GM19395 (cell line): ENCODE results near the gene TENM4.

ENCODE experiments used
- ATAC-seq: cut with Tn5 transposase; IDR thresholded peaks from one replicate; pipeline ENCODE4 v1.9.1; 2021; ENCODE audit warnings: mild to moderate bottlenecking, moderate library complexity; ENCODE audit not compliant: unreplicated experiment

The TENM4 gene

DNA sequence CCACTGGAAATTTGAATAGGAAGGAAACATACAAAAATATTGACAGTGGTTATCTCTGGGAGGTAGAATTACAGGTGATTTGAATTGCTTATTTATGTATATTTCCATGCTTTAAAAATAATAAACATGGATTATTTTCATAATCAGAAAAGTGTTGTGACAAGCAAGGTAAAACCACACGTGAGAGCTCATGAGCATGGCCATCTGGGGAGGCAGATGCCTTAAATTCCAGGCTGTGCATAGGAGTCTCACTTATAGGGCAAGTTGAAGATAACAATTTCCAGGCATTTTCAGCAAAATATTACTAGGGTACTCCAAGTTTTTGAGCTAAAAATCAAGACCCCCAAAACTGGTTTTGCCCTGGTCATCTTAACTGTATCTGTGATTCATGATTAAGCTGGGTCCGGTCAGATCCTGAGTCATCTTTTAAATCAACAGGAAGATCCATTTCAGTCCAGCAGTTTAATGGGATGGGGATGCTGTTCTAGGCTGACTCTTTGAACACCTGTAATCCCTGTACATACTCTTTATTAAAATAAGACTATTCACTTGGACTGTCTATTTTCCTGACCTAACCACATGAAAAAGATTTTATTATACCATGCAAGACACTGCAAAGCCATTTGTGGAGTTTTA is 750.4 kb downstream of the TENM4 start:
- ATAC-seq = no peak

DNA sequence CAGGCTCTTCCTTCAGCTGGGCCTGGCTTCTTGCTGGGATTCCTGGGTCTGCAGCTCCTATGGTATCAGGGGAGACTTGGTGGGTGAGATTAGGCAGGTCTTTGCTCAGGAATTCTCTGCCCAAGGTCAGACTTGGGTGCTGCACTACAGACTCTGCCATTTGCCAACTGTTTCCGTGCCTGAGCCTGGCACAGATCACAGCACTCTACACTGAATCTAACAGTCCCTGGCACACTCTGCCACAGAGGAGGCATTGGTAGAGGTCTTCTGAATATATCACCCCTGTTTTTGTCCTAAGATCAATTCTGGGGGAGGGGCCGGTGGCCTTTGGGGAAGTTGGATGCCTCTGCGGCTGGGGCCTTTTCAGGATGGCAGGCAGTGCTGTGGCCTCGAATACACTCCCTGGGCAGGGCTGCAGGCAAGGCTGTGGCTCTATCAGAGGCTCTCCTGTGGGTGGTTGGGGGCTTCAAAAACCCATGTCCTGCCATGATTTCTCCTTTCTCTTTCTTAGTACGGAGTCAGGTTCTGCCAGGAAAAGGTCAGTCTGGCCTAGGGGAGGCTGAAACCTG is 751.2 kb downstream of the TENM4 start:
- no peak for ATAC-seq

DNA sequence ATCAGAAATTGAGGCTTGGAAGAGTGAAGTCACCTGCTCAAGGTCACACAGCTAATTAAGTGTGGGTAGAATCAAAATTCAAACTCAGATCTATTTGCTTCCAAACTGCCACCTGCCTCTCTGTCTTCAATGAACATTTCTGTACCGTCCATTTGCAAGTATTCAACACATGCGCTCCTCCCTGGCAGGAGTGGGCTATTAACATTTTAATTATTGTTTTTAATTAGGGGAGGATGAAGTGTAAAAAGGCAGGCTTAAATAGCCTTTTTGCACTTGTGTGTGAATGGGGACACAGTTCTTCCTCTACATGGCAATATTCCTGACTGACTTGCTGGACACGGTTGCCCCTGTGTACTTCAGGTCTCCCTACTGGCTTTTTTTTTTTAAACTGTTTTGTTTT is 751.7 kb downstream of the TENM4 start:
- no peak for ATAC-seq

DNA sequence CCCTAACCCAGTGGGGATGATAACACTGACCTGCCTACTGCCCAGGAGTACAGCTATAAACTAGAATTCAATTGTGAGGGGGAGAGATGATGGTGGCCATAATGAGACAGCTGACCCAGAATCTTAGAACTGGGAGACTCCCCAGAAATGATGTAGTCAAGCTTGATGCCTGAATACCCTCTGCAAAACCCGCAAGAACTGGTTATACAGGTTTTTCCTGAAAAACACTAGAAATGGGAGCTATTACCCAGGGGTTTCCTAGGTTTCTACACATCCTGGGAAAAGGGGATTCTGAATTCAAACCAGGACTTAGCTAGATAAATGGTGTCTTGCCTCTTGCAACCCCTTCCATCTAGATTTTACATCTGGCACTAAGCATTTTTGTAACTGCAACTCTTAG is 752.4 kb downstream of the TENM4 start:
- ATAC-seq = no peak

DNA sequence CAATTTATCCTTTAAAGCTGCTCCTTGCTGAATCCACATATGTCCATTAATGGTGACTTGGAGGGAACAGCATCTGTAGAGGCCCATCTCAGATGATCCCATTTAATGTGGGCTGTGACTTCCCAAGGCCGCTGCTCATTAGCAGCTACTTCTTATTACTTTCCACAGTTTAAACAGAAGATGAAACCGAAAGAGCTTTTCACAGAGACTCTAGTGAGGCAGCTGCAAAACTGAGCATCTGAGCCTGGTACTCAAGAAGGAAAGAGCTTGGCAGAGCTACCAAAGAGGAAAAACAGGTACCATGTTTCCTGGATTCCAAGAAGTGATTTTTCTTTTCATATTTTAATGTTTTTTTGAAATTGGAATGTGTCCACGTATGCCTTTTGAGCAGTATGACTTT is 755.7 kb downstream of the TENM4 start:
- no peak for ATAC-seq

DNA sequence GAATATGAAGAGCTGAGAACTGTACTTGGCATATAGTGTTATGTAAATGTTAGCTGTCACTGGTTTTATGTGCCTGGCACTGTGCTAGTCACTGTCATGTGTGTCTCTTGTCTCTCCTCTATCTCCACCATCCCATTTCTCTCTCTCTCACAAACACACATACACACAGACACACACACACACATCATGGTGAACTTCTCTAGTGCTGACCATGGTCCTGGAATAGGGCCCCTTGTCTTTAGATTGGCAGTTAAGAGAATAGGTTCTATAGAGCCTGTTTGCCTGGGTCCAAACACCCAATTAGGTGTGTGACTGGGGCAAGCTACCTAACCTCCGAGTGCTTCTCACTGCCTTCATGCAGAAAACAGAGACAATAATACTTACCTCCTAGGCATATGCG is 756.5 kb downstream of the TENM4 start:
- ATAC-seq = no peak

DNA sequence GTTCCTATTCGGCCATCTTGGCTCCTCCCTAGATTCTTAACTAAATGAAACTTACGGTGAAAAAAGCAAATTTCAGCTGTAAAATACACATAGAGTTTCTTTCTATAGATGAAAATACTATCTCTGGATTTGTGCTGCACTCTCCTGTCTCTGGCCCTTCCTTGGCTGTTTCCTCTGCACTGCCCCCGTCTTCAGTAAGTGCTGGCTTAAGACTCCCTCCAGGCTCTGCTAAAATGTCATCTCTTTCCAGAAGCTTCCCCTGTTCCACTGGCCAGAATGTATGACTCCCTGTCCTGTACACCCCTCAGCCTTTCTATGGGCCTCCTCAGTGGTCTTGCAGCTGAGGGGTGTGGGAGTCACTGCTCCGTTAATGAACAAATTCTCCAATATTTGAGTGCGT is 757.1 kb downstream of the TENM4 start:
- no peak for ATAC-seq

DNA sequence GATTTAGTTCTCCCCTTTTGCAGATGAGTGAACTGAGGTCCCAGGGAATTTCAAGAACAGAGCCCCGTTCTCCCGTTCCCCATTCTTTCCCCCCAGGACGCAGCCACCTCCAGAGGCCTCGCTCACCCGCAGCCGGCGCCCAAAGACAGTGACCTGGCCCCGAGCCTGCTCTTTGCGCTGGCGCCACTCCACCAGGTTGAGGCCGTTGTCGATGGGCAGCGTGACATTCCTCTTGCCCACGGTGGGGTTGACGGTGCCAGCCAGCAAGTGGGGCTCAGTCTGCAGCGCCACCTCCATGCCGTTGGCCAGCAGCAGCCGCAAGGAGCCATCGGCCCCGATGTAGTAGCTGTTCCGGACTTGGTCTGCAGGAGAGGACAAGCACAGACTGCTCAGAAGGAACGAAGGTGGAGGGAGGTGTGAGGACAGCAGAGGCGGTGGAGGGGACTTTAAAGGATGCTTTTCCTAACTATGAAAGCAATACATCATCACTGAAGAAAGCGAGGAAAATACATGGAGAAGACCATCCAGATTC is 764.7 kb downstream of the TENM4 start:
- no peak for ATAC-seq

DNA sequence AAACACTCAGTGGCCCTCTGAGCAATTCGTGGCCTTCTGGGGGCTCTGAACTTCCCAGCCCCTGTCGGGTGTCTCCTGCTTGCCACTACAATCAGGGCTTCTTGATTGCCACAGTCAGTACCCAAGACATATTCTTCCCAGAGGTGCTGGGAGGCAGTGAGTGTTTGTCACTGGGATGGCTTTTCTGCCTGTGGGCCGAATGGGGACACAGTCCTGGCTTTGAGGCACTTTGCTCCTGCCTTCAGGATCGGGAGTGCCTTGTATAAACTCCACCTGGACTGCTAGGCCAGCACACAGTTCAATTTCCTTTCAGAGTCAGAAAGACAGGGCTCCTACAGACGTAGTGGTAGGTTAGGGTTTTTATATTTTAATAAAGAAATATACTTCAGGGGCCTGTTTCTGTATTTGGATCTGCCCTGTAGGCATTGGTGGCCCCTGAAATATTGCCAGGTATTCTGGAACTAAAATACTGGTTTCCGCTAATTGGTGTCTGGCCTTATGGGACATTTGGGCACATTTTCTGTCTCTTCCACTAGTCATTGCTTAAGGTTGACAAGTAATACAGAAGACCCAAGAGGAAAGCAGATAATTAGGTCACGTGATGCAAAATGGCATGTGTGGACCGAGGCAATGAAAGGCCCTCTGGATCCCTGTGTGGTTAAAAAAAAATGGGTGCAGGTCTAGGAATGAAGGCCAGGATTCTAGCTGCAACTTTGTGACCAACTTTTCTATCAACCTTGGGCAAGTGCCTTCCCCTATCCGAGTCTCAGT is 767.8 kb downstream of the TENM4 start:
- no peak for ATAC-seq

DNA sequence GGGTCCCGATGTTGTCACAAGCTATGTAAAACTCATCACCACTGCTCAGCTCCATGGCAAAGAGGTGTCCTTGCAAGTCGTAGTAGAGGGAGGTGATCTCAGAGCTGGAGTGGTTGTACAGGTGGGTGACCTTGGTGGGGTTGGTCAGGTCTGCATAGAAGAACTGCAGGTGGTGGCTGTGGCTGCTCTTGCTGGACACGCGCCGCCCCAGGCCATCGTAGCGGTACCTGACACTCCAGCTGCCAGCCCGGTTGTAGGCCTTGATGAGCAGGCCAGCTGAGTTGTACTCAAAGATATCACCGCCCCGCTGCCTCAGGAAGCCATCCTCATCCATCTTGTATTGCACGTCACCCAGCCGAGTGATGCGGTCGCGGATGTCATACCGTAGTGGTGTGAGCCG is 771.6 kb downstream of the TENM4 start:
- ATAC-seq = no peak

DNA sequence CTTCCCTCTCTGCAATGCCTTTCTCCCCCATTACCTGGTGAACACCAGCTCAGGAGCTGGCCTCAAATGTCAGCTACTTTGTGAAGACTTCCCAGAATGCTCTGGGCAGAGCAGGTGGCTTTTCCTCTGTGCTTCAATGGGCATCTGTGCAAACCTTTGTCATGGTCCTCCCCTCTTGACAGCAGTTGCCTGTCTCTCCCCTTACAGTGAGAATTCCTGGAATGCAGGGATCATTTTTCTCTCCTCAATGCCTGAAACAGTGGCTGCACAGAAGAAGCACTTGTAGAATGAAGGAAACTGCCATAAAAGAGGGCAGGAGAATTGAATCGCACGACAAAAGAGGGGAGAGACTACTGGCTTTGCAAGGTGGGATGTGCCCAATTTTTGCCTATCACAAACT is 773.4 kb downstream of the TENM4 start:
- ATAC-seq = no peak

DNA sequence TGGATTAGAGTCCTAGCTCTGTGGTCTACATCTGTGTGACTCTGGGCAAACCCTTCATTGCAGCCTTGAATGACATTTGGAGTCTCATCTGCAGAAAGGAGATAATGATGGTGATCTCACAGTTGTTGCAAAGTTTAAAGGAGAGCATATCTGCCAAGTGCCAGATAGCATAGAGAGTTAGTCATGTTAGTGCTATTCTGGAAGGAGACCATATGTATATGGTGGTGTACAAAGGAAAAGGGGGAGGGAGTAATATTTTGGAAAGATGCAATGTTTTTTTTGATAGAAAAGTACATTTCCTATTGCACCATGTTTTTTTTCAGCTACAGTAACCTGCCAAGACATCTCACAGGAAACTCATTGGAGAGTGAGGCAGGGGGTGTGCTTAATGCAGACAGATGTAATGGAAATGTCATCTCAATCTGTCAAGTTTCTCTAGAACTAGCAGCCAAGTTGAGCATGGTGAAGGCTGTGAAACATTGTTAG is 774.1 kb downstream of the TENM4 start:
- ATAC-seq = no peak

DNA sequence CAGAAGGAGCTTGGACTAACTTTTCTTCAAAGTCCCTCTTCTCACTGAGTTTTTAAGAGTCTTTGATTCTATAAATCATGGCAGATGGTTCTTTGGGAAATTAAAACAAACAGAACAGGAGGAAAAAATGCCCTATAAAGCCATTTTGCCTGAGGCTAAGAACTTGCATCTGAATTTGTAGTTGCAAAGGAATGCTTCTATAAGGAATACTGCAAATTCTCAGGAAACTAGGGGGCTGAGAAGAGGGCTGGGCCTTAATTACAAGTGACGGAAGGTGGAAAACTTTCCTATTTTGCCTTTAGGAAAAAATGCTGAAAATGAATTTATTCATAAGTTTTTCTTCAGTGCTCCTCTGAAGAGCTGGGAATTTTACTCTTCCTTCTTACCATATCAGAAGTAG is 776.2 kb downstream of the TENM4 start:
- ATAC-seq = no peak

DNA sequence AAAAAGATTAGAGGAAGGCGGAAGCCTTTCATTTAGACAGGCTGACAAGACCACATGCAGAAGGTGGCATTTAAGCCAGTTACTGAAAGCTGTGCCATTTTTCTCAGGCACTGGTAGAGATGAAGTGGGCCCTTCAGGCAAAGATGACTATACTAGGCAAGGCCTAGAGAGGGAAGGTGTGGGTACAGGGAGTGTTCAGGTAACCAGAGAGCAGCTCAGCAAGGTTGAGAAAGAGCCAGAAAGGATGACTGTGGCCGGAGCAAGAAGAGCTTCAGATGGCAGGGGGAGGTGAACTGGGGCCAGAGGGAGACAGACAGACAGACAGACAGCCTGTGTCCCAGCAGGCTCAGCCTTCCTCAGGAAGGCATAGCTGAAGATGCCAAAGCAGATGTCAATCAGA is 778.0 kb downstream of the TENM4 start:
- no peak for ATAC-seq

DNA sequence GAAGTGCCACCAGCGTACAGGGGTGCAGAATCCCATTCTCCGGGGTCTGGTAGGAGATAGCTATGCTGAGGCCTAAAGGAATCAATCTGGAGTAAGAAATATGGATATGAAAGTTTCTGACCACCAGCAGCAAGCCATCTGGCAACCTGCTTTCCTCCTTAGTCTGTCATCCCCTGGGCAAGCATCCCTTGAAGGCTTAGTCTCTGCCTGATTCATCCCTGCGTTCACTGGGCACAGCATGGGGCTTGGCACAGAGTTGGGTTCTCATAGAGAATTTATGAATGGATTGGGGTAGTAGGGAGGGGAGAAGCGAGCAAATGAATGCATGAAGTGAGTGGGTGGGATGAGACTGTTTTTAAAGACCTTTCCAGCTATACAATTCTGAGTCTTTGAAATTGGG is 780.4 kb downstream of the TENM4 start:
- no peak for ATAC-seq

DNA sequence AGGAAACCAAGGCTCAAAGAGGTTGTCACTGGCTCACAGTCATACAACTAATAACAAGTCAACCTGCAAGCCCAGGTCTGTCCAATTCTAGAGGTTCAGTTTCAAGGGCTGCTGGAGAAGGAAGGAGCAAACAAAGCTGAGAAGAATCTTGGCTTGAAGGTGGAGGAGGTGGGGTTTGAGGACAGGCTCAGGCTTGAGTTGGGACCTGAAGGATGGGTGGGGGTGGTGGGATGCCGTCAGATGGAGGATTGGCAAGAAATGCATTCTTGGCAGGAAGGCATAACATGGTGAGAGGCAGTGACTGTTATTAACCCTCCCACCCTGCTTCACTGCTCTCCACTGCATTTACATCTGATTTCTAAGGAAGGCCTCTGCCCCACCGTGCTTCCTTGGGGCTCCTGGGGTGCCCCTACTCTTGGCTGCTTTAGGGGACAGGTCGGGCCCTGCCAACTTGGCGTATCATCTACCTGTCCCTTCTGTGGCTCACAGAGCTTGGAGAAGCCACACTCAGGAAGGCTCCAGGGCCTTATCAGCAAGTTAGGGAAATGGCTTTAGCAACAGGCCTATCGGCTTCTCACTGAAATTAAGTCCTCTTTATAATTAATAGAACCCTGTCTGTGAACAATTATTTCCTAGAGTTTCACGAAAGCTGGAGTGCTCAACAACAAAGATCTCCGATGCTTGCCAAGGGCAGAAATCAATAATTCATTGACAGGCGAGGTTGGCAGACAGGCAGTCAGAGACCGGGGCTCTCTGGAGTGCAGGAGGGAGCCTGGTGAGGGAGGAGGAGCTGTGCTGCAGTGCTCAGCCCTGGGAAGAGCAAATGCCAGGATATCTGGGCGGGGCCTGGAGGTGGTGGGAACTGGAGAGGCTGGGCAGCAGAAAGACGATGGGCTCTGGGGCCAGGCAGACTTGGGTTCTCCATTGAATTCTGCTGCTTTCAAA is 781.2 kb downstream of the TENM4 start:
- ATAC-seq = no peak

DNA sequence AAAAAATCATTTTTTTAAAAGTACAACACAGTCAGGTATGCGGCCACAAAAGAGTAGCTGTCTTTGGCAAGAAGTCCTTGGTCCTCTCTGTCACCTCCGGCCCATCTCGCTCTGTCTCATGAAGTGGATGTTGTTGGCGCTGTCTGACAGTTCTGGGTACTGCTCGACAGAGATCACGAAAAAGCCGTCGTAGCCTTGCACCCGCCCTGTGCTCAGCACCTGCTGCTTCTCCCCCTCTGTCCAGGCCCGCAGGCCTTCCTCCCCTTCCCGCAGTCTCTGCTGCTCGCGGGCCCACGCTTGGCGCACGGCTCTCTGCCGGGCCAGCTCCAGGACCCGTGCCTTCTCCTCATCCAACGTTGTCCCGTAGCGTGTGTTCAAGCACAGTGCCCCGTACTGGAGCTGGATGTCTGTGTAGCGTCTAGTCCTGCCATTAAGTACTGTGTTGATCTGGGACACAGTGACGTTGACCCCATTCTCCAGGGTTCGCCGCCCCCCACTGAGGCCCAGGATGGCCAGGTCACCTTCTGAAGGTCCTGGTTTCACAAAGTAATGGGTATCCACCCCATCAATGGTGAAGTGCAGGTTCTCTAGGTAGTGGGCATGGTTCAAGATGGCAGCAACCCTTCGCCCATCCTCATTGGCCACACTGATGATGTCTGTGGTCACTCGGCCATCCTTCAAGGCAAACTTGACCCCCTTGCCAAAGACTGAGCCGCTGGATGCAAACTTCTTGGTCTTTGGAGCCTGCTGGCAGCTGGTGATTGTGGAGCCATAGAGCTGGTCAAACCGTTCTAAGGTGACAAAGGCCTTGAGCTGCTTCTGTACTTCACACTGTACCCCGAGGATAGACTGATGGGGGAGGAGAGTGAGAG is 782.6 kb downstream of the TENM4 start:
- ATAC-seq = no peak

DNA sequence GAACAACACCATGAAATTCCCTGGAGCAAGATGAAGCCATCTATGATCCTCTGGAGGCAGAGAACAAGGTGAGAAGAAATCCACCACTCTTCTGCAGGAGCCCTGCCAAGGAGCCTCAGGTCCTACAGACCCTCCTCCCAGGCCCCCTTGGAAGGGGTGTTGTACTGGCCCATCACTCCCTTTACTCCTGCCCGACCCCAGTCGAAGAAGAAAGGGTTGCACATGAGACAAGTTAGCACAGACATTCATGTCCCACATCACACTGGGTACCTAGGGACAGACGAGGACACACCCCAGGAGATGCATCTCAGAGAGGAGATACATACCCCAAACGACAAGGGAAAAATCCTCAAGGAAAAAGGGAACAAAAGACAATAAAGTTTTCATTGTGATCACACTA is 783.4 kb downstream of the TENM4 start:
- ATAC-seq = no peak

DNA sequence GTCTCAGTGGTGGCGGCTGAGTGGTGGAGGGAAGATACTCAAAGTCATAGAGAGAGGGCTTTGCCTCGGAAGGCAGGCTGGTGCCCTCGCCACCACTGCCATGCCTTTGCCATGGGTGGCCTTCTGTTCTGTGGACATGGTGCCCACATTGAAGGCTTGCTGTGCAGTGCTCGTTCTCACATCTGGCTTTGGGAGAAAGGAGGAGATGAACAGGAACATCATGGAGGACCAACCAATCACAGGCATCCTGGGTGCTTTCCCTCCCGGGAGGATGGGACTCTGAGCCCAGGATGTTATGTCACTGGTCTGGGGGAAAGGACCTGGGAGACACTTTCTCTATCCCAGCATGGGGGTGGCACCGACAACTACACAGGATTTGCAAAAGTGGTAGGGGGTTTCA is 783.8 kb downstream of the TENM4 start:
- ATAC-seq = no peak

DNA sequence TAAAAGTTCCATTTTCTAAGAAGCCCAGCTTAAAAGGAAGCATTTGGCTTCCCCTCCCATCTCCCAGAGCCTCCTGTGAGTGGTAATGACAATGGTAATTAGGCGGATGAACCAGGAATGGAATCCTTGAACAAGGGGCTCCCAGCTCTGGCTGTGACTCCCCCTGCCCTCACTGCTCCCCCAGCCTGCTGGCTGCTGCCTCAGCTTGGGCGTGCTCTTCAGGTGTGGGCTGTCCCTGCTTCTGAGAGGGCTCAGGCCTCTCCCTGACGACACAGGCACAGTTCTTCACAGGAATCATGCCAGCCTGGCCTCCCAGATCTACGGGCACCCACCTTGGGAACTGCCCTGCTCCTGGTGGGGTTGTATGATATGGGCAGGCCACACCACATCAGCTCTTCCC is 784.5 kb downstream of the TENM4 start:
- ATAC-seq = no peak
